ENCODE results near the gene LOC128125822.
A peak's percentile ranks its signal among the peaks of the same experiment; 100 is the strongest.

LOC128125822 gene

GRCh38 chr6:63554782-63555181, 17.5 kb upstream of the LOC128125822 start:
- H3K27ac ChIP-seq (ENCODE audit: low read depth, low read length): no peak overlapping the region
- no peaks in the 10 kb centered on the region for H3K9me3 ChIP-seq (ENCODE audit: control insufficient read depth in 1 of 2, low read length in 2 of 2)
- H3K9ac ChIP-seq (ENCODE audit: low read depth in 1 of 2, low read length in 2 of 2): no peak overlapping the region
- H3K36me3 ChIP-seq (ENCODE audit: control insufficient read depth in 1 of 2, insufficient read depth in 2 of 2, low read length in 2 of 2): no peaks in the 10 kb centered on the region
- H3K4me1 ChIP-seq (ENCODE audit: control insufficient read depth in 1 of 2, insufficient read depth in 2 of 2, low read length in 2 of 2): peaks cover 0 to 5% of the 10 kb centered on the region in 2 donors
- H3K27me3 ChIP-seq (ENCODE audit: control insufficient read depth in 1 of 2, insufficient read depth in 2 of 2, low read length in 2 of 2): no peaks in the 10 kb centered on the region
- no peak overlapping the region for H3K4me3 ChIP-seq (ENCODE audit: low read depth in 1 of 2, low read length in 2 of 2)

- H3K9me3 ChIP-seq (ENCODE audit: control insufficient read depth in 1 of 2, low read length in 2 of 2): no peaks in the 10 kb centered on the region
- H3K4me3 ChIP-seq (ENCODE audit: low read depth in 1 of 2, low read length in 2 of 2): no peak overlapping the region
- H3K36me3 ChIP-seq (ENCODE audit: control insufficient read depth in 1 of 2, insufficient read depth in 2 of 2, low read length in 2 of 2): no peaks in the 10 kb centered on the region
- H3K27ac ChIP-seq (ENCODE audit: low read depth, low read length): no peak overlapping the region
- H3K9ac ChIP-seq (ENCODE audit: low read depth in 1 of 2, low read length in 2 of 2): no peak overlapping the region
- H3K27me3 ChIP-seq (ENCODE audit: control insufficient read depth in 1 of 2, insufficient read depth in 2 of 2, low read length in 2 of 2): no peaks in the 10 kb centered on the region
- peaks cover 0 to 5% of the 10 kb centered on the region in 2 donors for H3K4me1 ChIP-seq (ENCODE audit: control insufficient read depth in 1 of 2, insufficient read depth in 2 of 2, low read length in 2 of 2)
Observed at GRCh38 chr6:63556369-63556768, 15.9 kb upstream of the LOC128125822 start.

- H3K9ac ChIP-seq (ENCODE audit: low read depth in 1 of 2, low read length in 2 of 2): no peak overlapping the region
- no peaks in the 10 kb centered on the region for H3K36me3 ChIP-seq (ENCODE audit: control insufficient read depth in 1 of 2, insufficient read depth in 2 of 2, low read length in 2 of 2)
- no peaks in the 10 kb centered on the region for H3K9me3 ChIP-seq (ENCODE audit: control insufficient read depth in 1 of 2, low read length in 2 of 2)
- no peak overlapping the region for H3K4me3 ChIP-seq (ENCODE audit: low read depth in 1 of 2, low read length in 2 of 2)
- H3K27me3 ChIP-seq (ENCODE audit: control insufficient read depth in 1 of 2, insufficient read depth in 2 of 2, low read length in 2 of 2): no peaks in the 10 kb centered on the region
- no peak overlapping the region for H3K27ac ChIP-seq (ENCODE audit: low read depth, low read length)
- H3K4me1 ChIP-seq (ENCODE audit: control insufficient read depth in 1 of 2, insufficient read depth in 2 of 2, low read length in 2 of 2): peaks cover 0 to 3% of the 10 kb centered on the region in 2 donors
Observed at GRCh38 chr6:63558278-63558677, 14.0 kb upstream of the LOC128125822 start.

DNA sequence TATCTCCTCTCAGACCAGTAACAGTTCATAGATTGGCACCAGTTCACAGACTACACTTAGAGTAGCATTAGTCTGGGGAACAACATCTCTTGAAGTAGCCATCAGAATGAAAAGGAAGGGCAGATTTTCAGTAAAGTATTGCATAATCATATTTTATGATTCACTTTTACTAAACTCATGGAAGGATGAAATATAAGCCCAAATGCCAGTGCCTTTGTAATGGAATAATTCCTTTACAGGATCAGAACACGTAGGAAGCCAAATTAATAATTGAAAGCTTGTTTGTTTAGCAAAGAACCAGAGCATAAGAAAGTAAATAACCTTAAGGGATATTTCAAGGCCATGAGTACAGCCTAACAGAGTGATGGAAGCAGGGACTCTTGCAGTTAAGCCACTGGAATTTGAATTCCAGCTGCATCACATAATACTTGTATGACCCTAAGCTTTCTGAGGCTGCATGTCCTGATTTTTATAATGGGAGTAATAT, 11.4 kb upstream of the LOC128125822 start:
- H3K36me3 ChIP-seq (ENCODE audit: control insufficient read depth in 1 of 2, insufficient read depth in 2 of 2, low read length in 2 of 2): no peaks in the 10 kb centered on the region
- peaks cover 0 to 4% of the 10 kb centered on the region in 2 donors for H3K4me1 ChIP-seq (ENCODE audit: control insufficient read depth in 1 of 2, insufficient read depth in 2 of 2, low read length in 2 of 2)
- no peak overlapping the region for H3K4me3 ChIP-seq (ENCODE audit: low read depth in 1 of 2, low read length in 2 of 2)
- H3K9me3 ChIP-seq (ENCODE audit: control insufficient read depth in 1 of 2, low read length in 2 of 2): no peaks in the 10 kb centered on the region
- H3K27ac ChIP-seq (ENCODE audit: low read depth, low read length): no peak overlapping the region
- H3K9ac ChIP-seq (ENCODE audit: low read depth in 1 of 2, low read length in 2 of 2): no peak overlapping the region
- H3K27me3 ChIP-seq (ENCODE audit: control insufficient read depth in 1 of 2, insufficient read depth in 2 of 2, low read length in 2 of 2): no peaks in the 10 kb centered on the region

DNA sequence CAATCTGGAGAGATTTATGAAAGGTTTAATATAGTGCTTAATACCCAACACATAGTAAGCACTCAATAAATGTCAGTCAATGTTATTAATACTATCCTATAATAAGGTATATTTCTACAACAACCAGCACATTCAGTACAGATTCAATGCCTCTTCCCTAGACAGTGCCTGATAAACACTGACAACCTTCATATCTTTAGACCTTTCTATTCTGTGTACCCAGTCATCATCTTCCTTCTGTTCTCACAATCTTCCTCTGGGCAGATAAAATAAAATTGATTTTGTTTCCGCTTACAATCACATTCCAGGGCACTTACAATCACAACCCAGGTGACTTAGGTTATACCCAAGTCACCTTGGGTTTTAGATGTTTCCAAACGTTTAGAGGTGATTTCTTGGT, 11.0 kb upstream of the LOC128125822 start:
- Histone ChIP-seq H3K27me3 (ENCODE audit: control insufficient read depth in 1 of 2, insufficient read depth in 2 of 2, low read length in 2 of 2) (no peaks in the 10 kb centered on the region), H3K27ac (ENCODE audit: low read depth, low read length) (no peak overlapping the region), H3K9ac (ENCODE audit: low read depth in 1 of 2, low read length in 2 of 2) (no peak overlapping the region), H3K4me1 (ENCODE audit: control insufficient read depth in 1 of 2, insufficient read depth in 2 of 2, low read length in 2 of 2) (peaks cover 0 to 9% of the 10 kb centered on the region in 2 donors), H3K36me3 (ENCODE audit: control insufficient read depth in 1 of 2, insufficient read depth in 2 of 2, low read length in 2 of 2) (no peaks in the 10 kb centered on the region), H3K9me3 (ENCODE audit: control insufficient read depth in 1 of 2, low read length in 2 of 2) (no peaks in the 10 kb centered on the region), H3K4me3 (ENCODE audit: low read depth in 1 of 2, low read length in 2 of 2) (no peak overlapping the region)

DNA sequence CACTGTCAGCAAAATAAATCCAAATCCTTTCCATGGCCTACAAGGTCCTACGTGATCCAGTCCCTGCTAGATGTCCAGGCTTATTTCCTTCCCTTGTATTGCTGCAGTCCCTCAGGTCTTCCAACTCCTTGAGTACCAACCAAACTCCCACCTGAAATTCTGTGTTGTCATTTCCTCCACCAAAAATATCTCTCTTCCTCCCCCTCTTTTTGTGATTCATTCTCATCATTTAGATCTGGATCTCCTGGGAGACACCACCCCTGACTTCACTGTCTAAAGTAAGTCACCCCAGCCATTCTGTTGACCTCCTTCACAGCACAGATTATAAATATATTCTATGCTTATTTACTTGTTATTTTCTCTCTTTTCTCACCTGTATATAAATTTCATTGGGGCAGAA, 9.0 kb upstream of the LOC128125822 start:
- peaks cover 3 to 10% of the 10 kb centered on the region in 2 donors for H3K4me1 ChIP-seq (ENCODE audit: control insufficient read depth in 1 of 2, insufficient read depth in 2 of 2, low read length in 2 of 2)
- H3K4me3 ChIP-seq (ENCODE audit: low read depth in 1 of 2, low read length in 2 of 2): no peak overlapping the region
- H3K36me3 ChIP-seq (ENCODE audit: control insufficient read depth in 1 of 2, insufficient read depth in 2 of 2, low read length in 2 of 2): no peaks in the 10 kb centered on the region
- no peaks in the 10 kb centered on the region for H3K27me3 ChIP-seq (ENCODE audit: control insufficient read depth in 1 of 2, insufficient read depth in 2 of 2, low read length in 2 of 2)
- H3K27ac ChIP-seq (ENCODE audit: low read depth, low read length): no peak overlapping the region
- no peaks in the 10 kb centered on the region for H3K9me3 ChIP-seq (ENCODE audit: control insufficient read depth in 1 of 2, low read length in 2 of 2)
- no peak overlapping the region for H3K9ac ChIP-seq (ENCODE audit: low read depth in 1 of 2, low read length in 2 of 2)

DNA sequence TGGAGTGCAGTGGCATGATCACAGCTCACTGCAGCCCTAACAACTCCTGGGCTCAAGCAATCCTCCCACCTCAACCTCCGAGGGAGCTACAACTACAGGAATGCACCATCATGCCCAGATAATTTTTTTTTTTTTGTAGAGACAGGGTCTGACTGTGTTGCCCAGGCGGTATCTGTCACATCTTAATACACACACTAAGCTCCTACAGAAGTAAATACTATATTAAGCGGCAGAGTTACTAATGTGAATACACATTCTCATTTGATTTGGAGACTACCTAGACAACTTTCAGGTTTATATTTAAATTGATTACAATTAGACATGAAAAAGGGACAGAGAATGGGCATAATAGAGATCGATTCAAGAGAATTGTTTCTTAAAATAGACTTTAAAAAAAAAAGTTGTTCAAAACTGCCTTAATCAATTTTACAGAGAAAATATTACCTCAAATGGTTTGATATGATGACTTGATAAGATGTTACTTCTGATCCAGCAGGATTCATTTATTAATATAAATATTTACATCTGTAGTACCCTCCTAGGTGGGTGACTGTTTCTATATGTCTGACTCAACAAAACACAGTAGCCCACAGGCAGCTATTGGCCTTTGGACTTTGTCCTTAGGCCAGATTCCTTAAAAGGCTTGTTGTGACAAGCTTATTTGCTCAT, 7.1 kb upstream of the LOC128125822 start:
- H3K9me3 ChIP-seq (ENCODE audit: control insufficient read depth in 1 of 2, low read length in 2 of 2): no peaks in the 10 kb centered on the region
- no peaks in the 10 kb centered on the region for H3K27me3 ChIP-seq (ENCODE audit: control insufficient read depth in 1 of 2, insufficient read depth in 2 of 2, low read length in 2 of 2)
- no peak overlapping the region for H3K27ac ChIP-seq (ENCODE audit: low read depth, low read length)
- no peak overlapping the region for H3K9ac ChIP-seq (ENCODE audit: low read depth in 1 of 2, low read length in 2 of 2)
- H3K4me3 ChIP-seq (ENCODE audit: low read depth in 1 of 2, low read length in 2 of 2): no peak overlapping the region
- H3K4me1 ChIP-seq (ENCODE audit: control insufficient read depth in 1 of 2, insufficient read depth in 2 of 2, low read length in 2 of 2): peaks cover 3 to 10% of the 10 kb centered on the region in 2 donors
- no peaks in the 10 kb centered on the region for H3K36me3 ChIP-seq (ENCODE audit: control insufficient read depth in 1 of 2, insufficient read depth in 2 of 2, low read length in 2 of 2)

- Histone ChIP-seq H3K4me3 (ENCODE audit: low read depth in 1 of 2, low read length in 2 of 2) (no peak overlapping the region), H3K27ac (ENCODE audit: low read depth, low read length) (no peak overlapping the region), H3K9ac (ENCODE audit: low read depth in 1 of 2, low read length in 2 of 2) (no peak overlapping the region), H3K36me3 (ENCODE audit: control insufficient read depth in 1 of 2, insufficient read depth in 2 of 2, low read length in 2 of 2) (no peaks in the 10 kb centered on the region), H3K27me3 (ENCODE audit: control insufficient read depth in 1 of 2, insufficient read depth in 2 of 2, low read length in 2 of 2) (no peaks in the 10 kb centered on the region), H3K4me1 (ENCODE audit: control insufficient read depth in 1 of 2, insufficient read depth in 2 of 2, low read length in 2 of 2) (peaks cover 3 to 10% of the 10 kb centered on the region in 2 donors), H3K9me3 (ENCODE audit: control insufficient read depth in 1 of 2, low read length in 2 of 2) (no peaks in the 10 kb centered on the region)
Observed at GRCh38 chr6:63565727-63566596, 6.3 kb upstream of the LOC128125822 start.

DNA sequence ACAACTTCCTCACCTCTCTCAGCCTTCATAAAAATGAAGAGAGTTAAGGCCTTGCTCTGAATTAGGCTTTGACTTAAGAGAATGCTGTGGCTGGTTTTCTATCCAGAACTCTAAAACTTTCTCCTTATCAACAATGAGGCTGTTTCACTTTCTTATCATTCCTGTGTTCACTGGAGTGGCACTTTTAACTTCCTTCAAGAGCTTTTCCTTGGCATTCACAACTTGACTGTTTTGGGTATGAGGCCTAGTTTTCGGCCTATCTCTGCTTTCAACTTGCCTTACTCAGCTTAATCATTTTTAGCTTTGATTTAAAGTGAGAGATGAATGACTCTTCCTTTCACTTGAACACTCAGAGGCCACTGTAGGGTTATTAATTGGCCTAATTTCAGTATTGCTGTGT, 4.3 kb upstream of the LOC128125822 start:
- H3K4me1 ChIP-seq (ENCODE audit: control insufficient read depth in 1 of 2, insufficient read depth in 2 of 2, low read length in 2 of 2): peaks cover 10 to 18% of the 10 kb centered on the region in 2 donors
- no peak overlapping the region for H3K9ac ChIP-seq (ENCODE audit: low read depth in 1 of 2, low read length in 2 of 2)
- H3K9me3 ChIP-seq (ENCODE audit: control insufficient read depth in 1 of 2, low read length in 2 of 2): no peaks in the 10 kb centered on the region
- no peaks in the 10 kb centered on the region for H3K27me3 ChIP-seq (ENCODE audit: control insufficient read depth in 1 of 2, insufficient read depth in 2 of 2, low read length in 2 of 2)
- H3K27ac ChIP-seq (ENCODE audit: low read depth, low read length): no peak overlapping the region
- no peaks in the 10 kb centered on the region for H3K36me3 ChIP-seq (ENCODE audit: control insufficient read depth in 1 of 2, insufficient read depth in 2 of 2, low read length in 2 of 2)
- H3K4me3 ChIP-seq (ENCODE audit: low read depth in 1 of 2, low read length in 2 of 2): no peak overlapping the region

GRCh38 chr6:63571361-63572043, 778 bp upstream of the LOC128125822 start:
- peaks cover 1 to 3% of the 10 kb centered on the region in 2 donors for H3K36me3 ChIP-seq (ENCODE audit: control insufficient read depth in 1 of 2, insufficient read depth in 2 of 2, low read length in 2 of 2)
- H3K4me1 ChIP-seq (ENCODE audit: control insufficient read depth in 1 of 2, insufficient read depth in 2 of 2, low read length in 2 of 2): peaks cover 14 to 25% of the 10 kb centered on the region in 2 donors
- no peaks in the 10 kb centered on the region for H3K9me3 ChIP-seq (ENCODE audit: control insufficient read depth in 1 of 2, low read length in 2 of 2)
- H3K27me3 ChIP-seq (ENCODE audit: control insufficient read depth in 1 of 2, insufficient read depth in 2 of 2, low read length in 2 of 2): no peaks in the 10 kb centered on the region
- H3K4me3 ChIP-seq (ENCODE audit: low read depth in 1 of 2, low read length in 2 of 2): peak overlapping the region; percentile 73 to 89
- H3K9ac ChIP-seq (ENCODE audit: low read depth in 1 of 2, low read length in 2 of 2): peak overlapping the region; percentile 71 to 86
- H3K27ac ChIP-seq (ENCODE audit: low read depth, low read length): peak overlapping the region; percentile 99

All from duodenal mucosa (tissue), 2 donors.